Skeletal muscle satellite cell (primary cell): Measurements from ENCODE around the gene LAMB4.

ENCODE experiments used
- H3K27me3 ChIP-seq: 2 replicates; pipeline ENCODE4 v1.7.0; 2013; ENCODE audit warnings: low read length; ENCODE audit not compliant: control insufficient read depth, insufficient read depth
- H3K36me3 ChIP-seq: 2 replicates; pipeline ENCODE4 v1.7.0; 2013; ENCODE audit warnings: mild to moderate bottlenecking, control low read depth, low read length; ENCODE audit not compliant: insufficient read depth
- H3K4me1 ChIP-seq: 2 replicates; pipeline ENCODE4 v1.7.0; 2013; ENCODE audit warnings: low read length; ENCODE audit not compliant: control insufficient read depth, insufficient read depth
- H3K4me2 ChIP-seq: 2 replicates; pipeline ENCODE4 v1.7.0; 2013; ENCODE audit warnings: mild to moderate bottlenecking, low read length
- H3K4me3 ChIP-seq: 2 replicates; pipeline ENCODE4 v1.7.0; 2013; ENCODE audit warnings: low read length
- H3K9ac ChIP-seq: 2 replicates; pipeline ENCODE4 v1.7.0; 2013; ENCODE audit warnings: mild to moderate bottlenecking, low read depth, low read length, moderate library complexity
- H3K9me3 ChIP-seq: replicated peaks from 2 replicates; pipeline ENCODE4 v1.7.0; 2013; ENCODE audit warnings: mild to moderate bottlenecking, control low read depth, low read length

LAMB4 gene

GRCh38 chr7:108008827-108009226, 121.3 kb downstream of the LAMB4 start:
- Histone ChIP-seq H3K4me1 (peaks cover 17% of the 10 kb centered on the region), H3K4me2 (no peak overlapping the region), H3K9ac (no peak overlapping the region), H3K9me3 (no peaks in the 10 kb centered on the region), H3K4me3 (no peak overlapping the region), H3K27me3 (peaks cover 4% of the 10 kb centered on the region), H3K36me3 (no peaks in the 10 kb centered on the region)

- H3K4me1 ChIP-seq, result peaks cover 16% of the 10 kb centered on the region
- H3K9me3 ChIP-seq, result no peaks in the 10 kb centered on the region
- H3K9ac ChIP-seq, result no peak overlapping the region
- no peak overlapping the region for H3K4me2 ChIP-seq
- no peaks in the 10 kb centered on the region for H3K36me3 ChIP-seq
- peaks cover 4% of the 10 kb centered on the region for H3K27me3 ChIP-seq
- H3K4me3 ChIP-seq, result no peak overlapping the region
Observed at GRCh38 chr7:108008240-108008639, 121.9 kb downstream of the LAMB4 start.

GRCh38 chr7:108007762-108008161, 122.4 kb downstream of the LAMB4 start:
- peaks cover 4% of the 10 kb centered on the region for H3K27me3 ChIP-seq

DNA sequence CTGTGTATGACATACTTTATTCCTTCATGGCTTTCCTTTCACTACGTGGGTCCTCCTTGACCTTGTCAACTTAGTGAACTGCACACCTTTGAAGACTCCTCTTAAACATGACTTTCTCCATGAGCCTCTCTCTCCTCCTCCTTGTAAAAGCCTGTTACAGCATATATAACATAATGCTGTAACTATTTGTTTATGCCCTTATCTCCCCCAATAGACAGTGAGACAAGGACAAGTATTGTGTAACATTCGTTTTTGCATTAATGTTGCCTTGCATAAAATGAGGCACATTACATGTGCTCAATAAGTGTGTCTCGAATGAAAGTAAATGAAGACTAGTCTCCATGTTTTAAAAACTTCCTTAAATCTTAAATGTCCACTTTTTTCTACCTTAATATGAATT, 122.9 kb downstream of the LAMB4 start:
- peaks cover 4% of the 10 kb centered on the region for H3K27me3 ChIP-seq
- no peaks in the 10 kb centered on the region for H3K36me3 ChIP-seq
- H3K9ac ChIP-seq, result no peak overlapping the region
- H3K4me3 ChIP-seq, result no peak overlapping the region
- no peak overlapping the region for H3K4me2 ChIP-seq
- peaks cover 9% of the 10 kb centered on the region for H3K4me1 ChIP-seq
- H3K9me3 ChIP-seq, result no peaks in the 10 kb centered on the region

More at GRCh38 chr7:108007762-108008161, 122.4 kb downstream of the LAMB4 start:
- Histone ChIP-seq H3K36me3 (no peaks in the 10 kb centered on the region), H3K9ac (no peak overlapping the region), H3K9me3 (no peaks in the 10 kb centered on the region), H3K4me1 (peaks cover 13% of the 10 kb centered on the region), H3K4me2 (no peak overlapping the region), H3K4me3 (no peak overlapping the region)

- Histone ChIP-seq H3K27me3 (peaks cover 4% of the 10 kb centered on the region), H3K4me1 (peaks cover 30% of the 10 kb centered on the region)
Observed at GRCh38 chr7:108004220-108005142, 125.7 kb downstream of the LAMB4 start.

DNA sequence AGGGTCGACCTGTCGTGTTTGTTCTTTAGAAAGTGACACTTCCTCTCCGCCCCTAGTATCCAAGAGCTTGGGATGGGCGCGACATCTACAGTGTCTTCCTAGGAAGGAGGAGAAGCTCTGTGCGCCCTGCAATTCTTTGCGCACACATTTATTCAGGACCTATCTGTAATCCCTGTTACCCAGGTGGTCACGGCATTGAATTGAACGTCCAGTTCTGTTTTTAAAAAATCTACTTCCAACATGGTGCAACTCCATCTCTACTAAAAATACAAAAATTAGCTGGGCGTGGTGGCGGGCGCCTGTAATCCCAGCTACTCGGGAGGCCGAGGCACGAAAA, 126.6 kb downstream of the LAMB4 start:
- peak overlapping the region; percentile 95 for H3K9ac ChIP-seq
- peaks cover 4% of the 10 kb centered on the region for H3K27me3 ChIP-seq
- H3K4me3 ChIP-seq, result peak overlapping the region; percentile 88
- H3K36me3 ChIP-seq, result peaks cover 16% of the 10 kb centered on the region
- H3K9me3 ChIP-seq, result no peaks in the 10 kb centered on the region
- H3K4me1 ChIP-seq, result peaks cover 38% of the 10 kb centered on the region
- H3K4me2 ChIP-seq, result peak overlapping the region; percentile 94

More at GRCh38 chr7:108004220-108005142, 125.7 kb downstream of the LAMB4 start:
- Histone ChIP-seq H3K4me3 (no peak overlapping the region), H3K9ac (no peak overlapping the region), H3K4me2 (no peak overlapping the region), H3K36me3 (peaks cover 7% of the 10 kb centered on the region), H3K9me3 (no peaks in the 10 kb centered on the region)

DNA sequence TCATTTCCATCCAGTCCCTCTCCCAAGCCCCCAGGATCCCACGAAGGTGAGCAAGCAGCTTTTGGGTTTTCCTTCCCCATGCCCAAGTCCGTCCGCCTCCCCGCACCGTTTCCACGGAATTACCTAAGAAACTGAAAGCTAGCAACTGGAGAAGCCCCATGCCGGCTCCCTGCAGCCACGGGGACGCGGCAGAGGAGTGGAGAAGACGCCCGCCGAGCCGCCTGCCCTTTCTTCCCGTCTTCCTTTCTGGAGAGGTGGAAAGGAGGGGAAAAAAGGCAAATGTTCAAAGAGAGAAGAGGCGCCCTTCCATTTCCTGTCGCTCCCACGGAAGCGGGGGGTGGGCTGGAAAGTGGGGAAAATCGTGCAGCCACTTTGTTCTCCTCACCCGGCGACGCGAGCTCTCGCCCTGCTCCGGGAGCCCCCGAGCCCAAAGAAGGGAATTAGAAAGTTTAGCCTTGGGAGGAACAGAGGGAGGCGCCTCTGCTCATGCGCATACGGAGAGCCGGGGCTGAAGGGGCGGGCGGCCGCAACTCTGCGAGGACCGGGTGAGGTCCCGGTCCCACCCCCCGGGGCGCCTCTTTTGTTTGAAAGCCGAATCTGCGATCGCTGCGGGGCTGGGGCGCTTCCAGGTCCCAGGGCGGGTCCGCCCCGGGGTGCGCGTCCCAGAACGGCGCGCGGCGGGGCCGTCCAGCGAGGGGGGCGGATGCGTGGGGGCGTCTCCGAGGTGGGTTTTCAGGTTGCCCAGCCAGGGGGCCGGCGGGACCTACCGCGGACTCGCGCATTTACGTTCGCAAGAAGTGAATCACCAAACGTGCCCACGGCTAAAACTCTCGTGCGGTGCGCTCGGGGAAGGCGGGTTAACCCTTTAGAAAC, 127.2 kb downstream of the LAMB4 start, which contains the start of gene LAMB1:
Gene LAMB1 (minus strand): TSS at position 436 of the 873 bp plus-strand sequence. CDS start 276 bp downstream, at position 160.
- peak within 1 kb of the TSS; percentile 94 for H3K4me2 ChIP-seq
- H3K9me3 ChIP-seq, result no peaks in the 10 kb centered on the region
- peak within 1 kb of the TSS; percentile 95 for H3K9ac ChIP-seq
- H3K27me3 ChIP-seq, result peaks cover 4% of the 10 kb centered on the region
- H3K36me3 ChIP-seq, result peaks cover 22% of the 10 kb centered on the region
- H3K4me1 ChIP-seq, result peaks cover 44% of the 10 kb centered on the region
- peak within 1 kb of the TSS; percentile 88 for H3K4me3 ChIP-seq

- Histone ChIP-seq H3K27me3 (peaks cover 4% of the 10 kb centered on the region), H3K9me3 (no peaks in the 10 kb centered on the region), H3K4me2 (peak overlapping the region; percentile 94), H3K4me1 (peaks cover 52% of the 10 kb centered on the region), H3K36me3 (peaks cover 31% of the 10 kb centered on the region), H3K9ac (peak overlapping the region; percentile 95), H3K4me3 (peak overlapping the region; percentile 88)
Observed at GRCh38 chr7:108001764-108002725, 128.1 kb downstream of the LAMB4 start.

DNA sequence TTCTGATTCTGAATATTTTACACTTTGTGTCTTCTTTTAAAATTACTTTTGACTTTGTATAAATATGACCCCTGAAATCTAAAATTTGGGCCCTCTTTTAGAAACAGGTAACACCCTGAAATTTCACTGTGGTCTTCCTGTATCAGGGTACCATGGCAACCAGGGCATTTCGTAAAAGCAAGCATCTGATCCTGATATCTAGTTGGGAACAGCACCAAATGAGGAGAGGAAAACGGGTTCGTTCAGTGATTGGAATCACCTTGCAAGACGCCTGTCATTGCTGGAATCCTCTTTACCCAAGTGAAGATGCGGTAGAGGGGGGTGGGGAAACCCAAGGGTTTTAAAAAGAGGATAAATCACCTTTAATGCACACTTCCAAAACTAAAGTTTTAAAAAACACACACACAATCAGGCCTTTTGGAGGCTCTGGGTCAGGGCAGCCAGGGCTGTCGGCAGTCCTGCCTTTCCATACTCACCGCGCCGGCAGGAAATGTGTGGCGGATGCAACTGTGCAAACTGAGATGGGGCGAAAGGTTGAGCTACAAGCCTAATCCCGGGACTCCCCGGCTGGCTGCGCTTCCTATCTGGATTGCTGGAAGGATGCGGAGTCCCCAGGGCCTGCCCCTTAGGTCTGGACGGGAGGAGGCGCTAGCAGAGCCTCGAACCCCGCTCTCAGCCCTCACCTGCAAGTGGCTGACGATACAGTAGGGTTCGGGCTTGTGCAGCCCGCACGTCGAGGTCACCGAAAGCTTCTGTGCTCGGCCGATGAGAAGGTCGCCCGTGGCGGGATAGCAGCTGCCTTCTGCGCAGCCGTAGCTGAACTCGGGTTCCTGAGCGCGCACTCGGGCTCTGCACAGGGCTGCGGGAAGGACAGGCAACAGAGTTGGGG, 129.0 kb downstream of the LAMB4 start:
- Histone ChIP-seq H3K4me3 (peak overlapping the region; percentile 88), H3K36me3 (peaks cover 38% of the 10 kb centered on the region), H3K4me1 (peaks cover 62% of the 10 kb centered on the region), H3K9me3 (no peaks in the 10 kb centered on the region), H3K4me2 (peak overlapping the region; percentile 94), H3K9ac (peak overlapping the region; percentile 95), H3K27me3 (no peaks in the 10 kb centered on the region)
